ENCODE data around the gene LRRC1. TPM values are rescaled to one million over a fixed set of nuclear protein-coding genes. Genes with fewer than 3 reads are reported as not detected.

The LRRC1 gene
- polyA plus RNA-seq, 2 donors = 13.6 to 15.2 TPM

- Histone ChIP-seq H3K9me3 (ENCODE audit: control insufficient read depth in 2 of 2, insufficient read depth in 1 of 2, low read depth in 1 of 2, low read length in 1 of 2) (no peaks in the 10 kb centered on the region), H3K4me1 (ENCODE audit: control insufficient read depth in 2 of 2, insufficient read depth in 2 of 2, low read length in 1 of 2) (peaks cover 0 to 21% of the 10 kb centered on the region in 2 donors), H3K4me3 (ENCODE audit: low read depth in 1 of 2, low read length in 2 of 2) (no peak overlapping the region), H3K27me3 (ENCODE audit: control insufficient read depth in 1 of 2, insufficient read depth in 2 of 2, low read length in 2 of 2) (no peaks in the 10 kb centered on the region), H3K36me3 (ENCODE audit: control insufficient read depth in 2 of 2, insufficient read depth in 2 of 2, low read length in 1 of 2) (no peaks in the 10 kb centered on the region), H3K27ac (ENCODE audit: low read depth in 2 of 2, low read length in 1 of 2) (peak overlapping the region in 1 of 2 donors; percentile 9)
- WGBS, 2 donors = 96 to 100% methylated on average over 3 of the region's 3 CpGs
Observed at GRCh38 chr6:53809691-53810090, 14.9 kb downstream of the LRRC1 start.

GRCh38 chr6:53811082-53811481 is 16.3 kb downstream of the LRRC1 start:
- Histone ChIP-seq H3K4me1 (ENCODE audit: control insufficient read depth in 2 of 2, insufficient read depth in 2 of 2, low read length in 1 of 2) (peaks cover 0 to 15% of the 10 kb centered on the region in 2 donors), H3K36me3 (ENCODE audit: control insufficient read depth in 2 of 2, insufficient read depth in 2 of 2, low read length in 1 of 2) (no peaks in the 10 kb centered on the region), H3K27me3 (ENCODE audit: control insufficient read depth in 1 of 2, insufficient read depth in 2 of 2, low read length in 2 of 2) (no peaks in the 10 kb centered on the region), H3K9me3 (ENCODE audit: control insufficient read depth in 2 of 2, insufficient read depth in 1 of 2, low read depth in 1 of 2, low read length in 1 of 2) (no peaks in the 10 kb centered on the region), H3K27ac (ENCODE audit: low read depth in 2 of 2, low read length in 1 of 2) (peak overlapping the region; percentile 63 to 80), H3K4me3 (ENCODE audit: low read depth in 1 of 2, low read length in 2 of 2) (no peak overlapping the region)
- 36 to 41% methylated on average over 4 of the region's 4 CpGs for WGBS, 2 donors

- Histone ChIP-seq H3K27ac (ENCODE audit: low read depth in 2 of 2, low read length in 1 of 2) (peak overlapping the region; percentile 63 to 80), H3K4me3 (ENCODE audit: low read depth in 1 of 2, low read length in 2 of 2) (no peak overlapping the region), H3K36me3 (ENCODE audit: control insufficient read depth in 2 of 2, insufficient read depth in 2 of 2, low read length in 1 of 2) (no peaks in the 10 kb centered on the region), H3K9me3 (ENCODE audit: control insufficient read depth in 2 of 2, insufficient read depth in 1 of 2, low read depth in 1 of 2, low read length in 1 of 2) (no peaks in the 10 kb centered on the region), H3K4me1 (ENCODE audit: control insufficient read depth in 2 of 2, insufficient read depth in 2 of 2, low read length in 1 of 2) (peaks cover 0 to 15% of the 10 kb centered on the region in 2 donors), H3K27me3 (ENCODE audit: control insufficient read depth in 1 of 2, insufficient read depth in 2 of 2, low read length in 2 of 2) (no peaks in the 10 kb centered on the region)
- WGBS, 2 donors = 47 to 55% methylated on average over 5 of the region's 5 CpGs
Observed at GRCh38 chr6:53811746-53812145, 16.9 kb downstream of the LRRC1 start.

GRCh38 chr6:53813096-53813495 is 18.3 kb downstream of the LRRC1 start:
- Histone ChIP-seq H3K27me3 (ENCODE audit: control insufficient read depth in 1 of 2, insufficient read depth in 2 of 2, low read length in 2 of 2) (no peaks in the 10 kb centered on the region), H3K27ac (ENCODE audit: low read depth in 2 of 2, low read length in 1 of 2) (no peak overlapping the region), H3K36me3 (ENCODE audit: control insufficient read depth in 2 of 2, insufficient read depth in 2 of 2, low read length in 1 of 2) (no peaks in the 10 kb centered on the region), H3K9me3 (ENCODE audit: control insufficient read depth in 2 of 2, insufficient read depth in 1 of 2, low read depth in 1 of 2, low read length in 1 of 2) (no peaks in the 10 kb centered on the region), H3K4me3 (ENCODE audit: low read depth in 1 of 2, low read length in 2 of 2) (no peak overlapping the region), H3K4me1 (ENCODE audit: control insufficient read depth in 2 of 2, insufficient read depth in 2 of 2, low read length in 1 of 2) (peaks cover 0 to 11% of the 10 kb centered on the region in 2 donors)
- WGBS, 2 donors = 96 to 100% methylated on average over 1 of the region's 1 CpG

GRCh38 chr6:53813801-53814200 is 19.0 kb downstream of the LRRC1 start:
- H3K36me3 ChIP-seq (ENCODE audit: control insufficient read depth in 2 of 2, insufficient read depth in 2 of 2, low read length in 1 of 2) = no peaks in the 10 kb centered on the region
- H3K9me3 ChIP-seq (ENCODE audit: control insufficient read depth in 2 of 2, insufficient read depth in 1 of 2, low read depth in 1 of 2, low read length in 1 of 2) = no peaks in the 10 kb centered on the region
- H3K27ac ChIP-seq (ENCODE audit: low read depth in 2 of 2, low read length in 1 of 2) = no peak overlapping the region
- WGBS, 2 donors = 79 to 83% methylated on average over 1 of the region's 1 CpG
- H3K27me3 ChIP-seq (ENCODE audit: control insufficient read depth in 1 of 2, insufficient read depth in 2 of 2, low read length in 2 of 2) = no peaks in the 10 kb centered on the region
- peaks cover 0 to 11% of the 10 kb centered on the region in 2 donors for H3K4me1 ChIP-seq (ENCODE audit: control insufficient read depth in 2 of 2, insufficient read depth in 2 of 2, low read length in 1 of 2)
- H3K4me3 ChIP-seq (ENCODE audit: low read depth in 1 of 2, low read length in 2 of 2) = no peak overlapping the region

GRCh38 chr6:53814353-53814752 is 19.5 kb downstream of the LRRC1 start:
- WGBS, 2 donors = 82 to 92% methylated on average over 2 of the region's 2 CpGs
- no peaks in the 10 kb centered on the region for H3K27me3 ChIP-seq (ENCODE audit: control insufficient read depth in 1 of 2, insufficient read depth in 2 of 2, low read length in 2 of 2)
- no peaks in the 10 kb centered on the region for H3K9me3 ChIP-seq (ENCODE audit: control insufficient read depth in 2 of 2, insufficient read depth in 1 of 2, low read depth in 1 of 2, low read length in 1 of 2)
- H3K27ac ChIP-seq (ENCODE audit: low read depth in 2 of 2, low read length in 1 of 2) = no peak overlapping the region
- no peak overlapping the region for H3K4me3 ChIP-seq (ENCODE audit: low read depth in 1 of 2, low read length in 2 of 2)
- H3K36me3 ChIP-seq (ENCODE audit: control insufficient read depth in 2 of 2, insufficient read depth in 2 of 2, low read length in 1 of 2) = no peaks in the 10 kb centered on the region
- H3K4me1 ChIP-seq (ENCODE audit: control insufficient read depth in 2 of 2, insufficient read depth in 2 of 2, low read length in 1 of 2) = peaks cover 0 to 13% of the 10 kb centered on the region in 2 donors

GRCh38 chr6:53815381-53816119 is 20.7 kb downstream of the LRRC1 start:
- 39 to 46% methylated on average over 7 of the region's 7 CpGs for WGBS, 2 donors
- H3K36me3 ChIP-seq (ENCODE audit: control insufficient read depth in 2 of 2, insufficient read depth in 2 of 2, low read length in 1 of 2) = no peaks in the 10 kb centered on the region
- no peaks in the 10 kb centered on the region for H3K9me3 ChIP-seq (ENCODE audit: control insufficient read depth in 2 of 2, insufficient read depth in 1 of 2, low read depth in 1 of 2, low read length in 1 of 2)
- H3K27ac ChIP-seq (ENCODE audit: low read depth in 2 of 2, low read length in 1 of 2) = no peak overlapping the region
- H3K27me3 ChIP-seq (ENCODE audit: control insufficient read depth in 1 of 2, insufficient read depth in 2 of 2, low read length in 2 of 2) = no peaks in the 10 kb centered on the region
- H3K4me3 ChIP-seq (ENCODE audit: low read depth in 1 of 2, low read length in 2 of 2) = no peak overlapping the region
- H3K4me1 ChIP-seq (ENCODE audit: control insufficient read depth in 2 of 2, insufficient read depth in 2 of 2, low read length in 1 of 2) = peaks cover 0 to 13% of the 10 kb centered on the region in 2 donors

- no peak overlapping the region for H3K4me3 ChIP-seq (ENCODE audit: low read depth in 1 of 2, low read length in 2 of 2)
- no peaks in the 10 kb centered on the region for H3K36me3 ChIP-seq (ENCODE audit: control insufficient read depth in 2 of 2, insufficient read depth in 2 of 2, low read length in 1 of 2)
- WGBS, 2 donors = 53 to 60% methylated on average over 3 of the region's 3 CpGs
- H3K9me3 ChIP-seq (ENCODE audit: control insufficient read depth in 2 of 2, insufficient read depth in 1 of 2, low read depth in 1 of 2, low read length in 1 of 2) = no peaks in the 10 kb centered on the region
- H3K27me3 ChIP-seq (ENCODE audit: control insufficient read depth in 1 of 2, insufficient read depth in 2 of 2, low read length in 2 of 2) = no peaks in the 10 kb centered on the region
- no peak overlapping the region for H3K27ac ChIP-seq (ENCODE audit: low read depth in 2 of 2, low read length in 1 of 2)
- H3K4me1 ChIP-seq (ENCODE audit: control insufficient read depth in 2 of 2, insufficient read depth in 2 of 2, low read length in 1 of 2) = peaks cover 0 to 3% of the 10 kb centered on the region in 2 donors
Observed at GRCh38 chr6:53818858-53819609, 24.2 kb downstream of the LRRC1 start.

- no peaks in the 10 kb centered on the region for H3K9me3 ChIP-seq (ENCODE audit: control insufficient read depth in 2 of 2, insufficient read depth in 1 of 2, low read depth in 1 of 2, low read length in 1 of 2)
- H3K36me3 ChIP-seq (ENCODE audit: control insufficient read depth in 2 of 2, insufficient read depth in 2 of 2, low read length in 1 of 2) = no peaks in the 10 kb centered on the region
- WGBS, 2 donors = 86 to 88% methylated on average over 10 of the region's 10 CpGs
- H3K4me3 ChIP-seq (ENCODE audit: low read depth in 1 of 2, low read length in 2 of 2) = no peak overlapping the region
- H3K27ac ChIP-seq (ENCODE audit: low read depth in 2 of 2, low read length in 1 of 2) = no peak overlapping the region
- peaks cover 2 to 3% of the 10 kb centered on the region in 2 donors for H3K4me1 ChIP-seq (ENCODE audit: control insufficient read depth in 2 of 2, insufficient read depth in 2 of 2, low read length in 1 of 2)
- H3K27me3 ChIP-seq (ENCODE audit: control insufficient read depth in 1 of 2, insufficient read depth in 2 of 2, low read length in 2 of 2) = no peaks in the 10 kb centered on the region
Observed at GRCh38 chr6:53822401-53823125, 27.8 kb downstream of the LRRC1 start.

All from esophagus (tissue), 2 donors.